Muscle of back (tissue), 11 donors: Measurements from ENCODE around the gene BRAT1. TPM values are rescaled to one million over a fixed set of nuclear protein-coding genes. Genes with fewer than 3 reads are reported as not detected.
"Not testable (repeated sequence)": the region's sequence is repeated elsewhere in the genome, so short reads cannot be mapped to it uniquely, and the experiment has no call there.

ENCODE experiments used
- DNase-seq, 3 donors: peaks; one replicate each; pipeline versions ENCODE4 v3.0.0 to v3.0.0-alpha.2; 2013
- polyA plus RNA-seq, 10 donors: library from polyadenylated mRNA; unstranded; fragments of 120-200 nt; gene quantifications; one replicate each; pipeline ENCODE4 v1.2.1, GENCODE V29; 2013; ENCODE audit not compliant: insufficient read length in 10 of 10

The BRAT1 gene
- polyA plus RNA-seq, 10 donors, result 12.4 to 21.0 (median 18.5) TPM

- peak in 1 of 3 donors; percentile 16 for DNase-seq
Measured at GRCh38 chr7:2539031-2539911, 16.1 kb downstream of the BRAT1 start.

DNA sequence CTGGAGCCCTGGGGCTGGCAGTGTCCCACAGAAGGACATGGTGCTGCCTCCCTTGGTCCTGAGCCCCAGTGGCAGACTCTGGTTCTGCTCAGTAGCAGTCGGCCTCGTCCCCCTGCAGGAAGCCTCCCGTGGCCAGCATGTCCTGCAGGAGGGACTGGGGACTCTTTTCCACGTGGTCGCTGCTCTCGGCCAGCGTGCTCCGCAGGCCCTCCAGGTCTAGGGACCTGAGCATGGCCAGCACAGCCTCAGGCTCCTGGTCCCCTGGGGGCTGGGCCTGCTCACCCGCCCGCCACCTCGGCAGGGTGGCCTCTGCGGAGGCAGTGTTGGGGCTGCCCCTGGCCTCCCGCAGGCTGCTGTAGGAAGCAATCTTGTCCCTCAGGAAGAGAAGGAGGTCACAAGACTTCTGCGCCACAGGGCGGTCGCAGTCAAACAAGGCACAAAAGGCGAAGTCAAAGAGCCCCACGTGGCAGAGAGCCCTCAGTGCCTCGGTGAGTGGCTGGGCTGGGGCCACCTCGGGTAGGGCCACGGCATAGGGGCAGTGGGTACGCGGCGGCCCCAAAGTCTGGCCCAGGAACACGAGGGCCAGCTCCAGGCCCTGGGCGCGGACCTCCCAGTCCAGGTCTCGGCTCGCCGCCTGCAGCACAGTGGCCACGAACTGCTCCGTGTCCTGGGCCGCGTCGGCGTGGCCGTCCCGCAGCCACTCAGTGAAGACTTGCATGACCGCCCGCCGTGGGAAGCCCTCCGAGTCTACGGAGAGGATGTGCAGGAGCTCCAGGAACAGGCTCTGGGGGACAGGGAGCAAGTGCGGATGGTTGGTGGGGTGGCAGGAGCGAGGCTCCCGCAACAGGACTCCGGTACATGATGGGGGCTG lies 17.1 kb downstream of the BRAT1 start:
- peak in 1 of 3 donors; percentile 25 for DNase-seq

GRCh38 chr7:2535872-2536627 lies 19.3 kb downstream of the BRAT1 start:
- not testable (repeated sequence) for DNase-seq

GRCh38 chr7:2534214-2534613 lies 21.1 kb downstream of the BRAT1 start:
- not testable (repeated sequence) for DNase-seq

DNA sequence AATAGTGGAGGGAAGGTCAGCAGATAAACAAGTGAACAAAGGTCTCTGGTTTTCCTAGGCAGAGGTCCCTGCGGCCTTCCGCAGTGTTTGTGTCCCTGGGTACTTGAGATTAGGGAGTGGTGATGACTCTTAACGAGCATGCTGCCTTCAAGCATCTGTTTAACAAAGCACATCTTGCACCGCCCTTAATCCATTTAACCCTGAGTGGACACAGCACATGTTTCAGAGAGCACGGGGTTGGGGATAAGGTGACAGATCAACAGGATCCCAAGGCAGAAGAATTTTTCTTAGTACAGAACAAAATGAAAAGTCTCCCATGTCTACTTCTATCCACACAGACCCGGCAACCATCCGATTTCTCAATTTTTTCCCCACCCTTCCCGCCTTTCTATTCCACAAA lies 21.8 kb downstream of the BRAT1 start:
- not testable (repeated sequence) for DNase-seq

- DNase-seq, result not testable (repeated sequence)
Measured at GRCh38 chr7:2532816-2533215, 22.5 kb downstream of the BRAT1 start.

DNA sequence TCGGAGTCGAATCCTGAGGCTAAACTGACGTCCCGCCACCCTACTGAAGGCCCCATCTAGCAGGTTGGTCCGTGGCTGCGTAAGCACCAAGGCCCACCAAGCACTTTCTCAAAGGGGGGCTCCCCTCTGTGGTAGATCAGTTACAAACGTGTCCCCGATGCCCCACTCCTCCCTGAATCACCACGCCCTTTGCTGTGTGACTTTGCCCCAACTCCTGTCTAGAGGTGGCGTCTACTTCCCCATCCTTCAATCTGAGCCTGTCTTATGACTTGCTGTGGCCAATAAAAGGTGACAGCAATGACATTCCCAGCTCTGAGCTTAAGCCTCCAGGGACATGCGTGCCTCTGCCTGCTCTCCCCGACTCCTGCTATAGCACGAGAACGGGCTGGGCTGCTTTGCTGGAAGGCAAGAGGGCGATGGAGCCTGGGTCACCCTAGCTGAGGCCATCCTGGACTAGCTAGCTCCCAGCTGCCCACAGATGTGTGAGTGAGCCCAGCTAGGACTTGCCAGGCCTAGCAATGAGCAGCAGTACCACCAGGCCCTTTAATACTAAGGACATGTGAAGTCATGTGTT lies 23.0 kb downstream of the BRAT1 start:
- peak in 1 of 3 donors; percentile 18 for DNase-seq

DNA sequence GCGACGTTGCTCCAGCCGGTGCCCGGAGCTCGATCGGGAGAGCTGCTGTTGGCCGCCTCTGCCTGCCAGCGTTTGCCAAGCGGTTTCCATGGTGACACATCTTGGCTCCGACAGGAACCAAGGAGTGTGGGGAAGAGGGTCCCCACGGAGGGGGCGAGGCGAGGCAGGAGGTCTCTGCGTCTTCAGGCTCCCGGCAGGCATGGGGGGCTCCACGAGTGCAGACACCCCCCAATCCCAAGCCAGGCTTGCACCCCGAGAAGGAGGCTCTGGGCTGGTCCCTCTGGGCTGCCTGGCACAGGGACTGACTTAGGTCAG lies 23.6 kb downstream of the BRAT1 start:
- peak in 1 of 3 donors; percentile 26 for DNase-seq

GRCh38 chr7:2530994-2531795 lies 24.1 kb downstream of the BRAT1 start:
- DNase-seq, result peak in 1 of 3 donors; percentile 45

GRCh38 chr7:2530071-2530987 lies 25.0 kb downstream of the BRAT1 start:
- DNase-seq, result peak in 1 of 3 donors; percentile 47

DNA sequence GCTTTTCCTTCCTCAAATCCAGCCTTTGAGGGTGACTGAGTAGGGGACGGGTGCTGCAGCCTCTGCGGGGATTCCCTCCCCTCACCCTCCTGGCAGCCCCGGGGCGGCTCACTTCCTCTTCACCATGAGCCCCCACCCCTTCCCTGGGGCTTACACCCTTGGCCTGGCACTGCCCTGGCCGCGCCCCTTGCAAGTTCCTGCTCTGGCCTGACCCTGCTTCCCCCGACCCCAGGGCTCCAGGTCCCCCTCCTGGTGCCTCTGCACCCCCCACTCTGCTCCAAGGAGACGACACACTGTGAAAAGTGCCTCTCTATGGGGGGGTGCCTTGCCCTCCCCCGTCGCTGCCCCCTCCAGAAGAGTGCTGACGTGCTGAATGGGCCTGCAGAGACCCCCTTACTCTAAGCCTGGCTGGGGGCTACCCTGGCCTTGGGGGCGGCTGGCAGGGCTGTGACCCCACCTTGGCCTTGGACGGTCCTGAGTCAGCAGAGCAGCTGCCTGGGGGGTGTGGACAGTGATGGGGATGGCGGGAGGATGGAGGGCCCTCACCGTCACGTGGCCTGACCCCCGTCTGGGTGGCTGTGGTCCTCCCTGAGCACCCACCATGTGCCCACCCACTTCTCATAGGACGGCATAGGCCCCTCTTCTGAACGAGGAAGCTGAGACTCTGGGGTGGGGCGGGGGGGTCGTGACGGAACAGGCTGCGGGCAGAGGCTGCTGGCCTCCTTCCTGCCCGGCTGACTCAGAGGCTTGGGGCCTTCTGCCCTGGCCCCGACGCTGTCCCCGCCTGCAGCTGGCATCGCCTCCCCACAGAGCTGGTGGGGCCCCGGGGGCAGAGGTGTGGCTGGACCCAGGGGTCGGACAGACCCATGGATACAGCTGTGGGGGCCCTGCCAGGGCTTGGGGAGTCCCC lies 25.9 kb downstream of the BRAT1 start:
- DNase-seq, result peak in 1 of 3 donors; percentile 68

DNA sequence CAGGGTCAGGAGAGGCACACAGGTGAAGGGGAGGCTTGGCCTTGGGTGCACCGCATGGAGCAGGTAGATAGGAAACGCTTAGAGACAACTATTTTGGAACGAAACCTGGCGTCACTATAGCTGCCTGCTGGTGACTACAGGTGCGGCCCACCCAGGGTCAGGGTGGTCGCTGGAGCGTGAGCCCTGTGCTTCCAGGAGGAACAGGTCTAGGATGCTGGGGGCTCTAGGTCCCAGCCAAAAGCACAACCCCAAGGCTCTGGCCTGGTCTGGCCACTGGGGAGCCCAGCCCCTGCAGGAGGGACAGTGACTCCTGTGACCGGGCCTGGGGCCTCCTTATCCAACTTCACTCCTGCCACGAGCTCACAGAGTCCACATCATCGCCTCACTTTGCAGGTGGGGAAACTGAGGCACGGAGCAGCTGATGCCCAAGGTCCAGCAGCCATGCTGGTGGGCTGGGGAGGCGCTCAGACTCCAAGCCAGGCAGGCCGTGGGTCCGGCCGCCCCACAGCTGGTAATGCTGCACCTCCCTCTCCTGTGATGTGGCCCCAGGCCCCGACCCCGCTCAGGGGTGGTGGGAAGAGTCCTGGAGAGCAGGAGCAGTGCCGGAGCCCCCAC lies 26.7 kb downstream of the BRAT1 start:
- DNase-seq, result peak in 1 of 3 donors; percentile 9

DNA sequence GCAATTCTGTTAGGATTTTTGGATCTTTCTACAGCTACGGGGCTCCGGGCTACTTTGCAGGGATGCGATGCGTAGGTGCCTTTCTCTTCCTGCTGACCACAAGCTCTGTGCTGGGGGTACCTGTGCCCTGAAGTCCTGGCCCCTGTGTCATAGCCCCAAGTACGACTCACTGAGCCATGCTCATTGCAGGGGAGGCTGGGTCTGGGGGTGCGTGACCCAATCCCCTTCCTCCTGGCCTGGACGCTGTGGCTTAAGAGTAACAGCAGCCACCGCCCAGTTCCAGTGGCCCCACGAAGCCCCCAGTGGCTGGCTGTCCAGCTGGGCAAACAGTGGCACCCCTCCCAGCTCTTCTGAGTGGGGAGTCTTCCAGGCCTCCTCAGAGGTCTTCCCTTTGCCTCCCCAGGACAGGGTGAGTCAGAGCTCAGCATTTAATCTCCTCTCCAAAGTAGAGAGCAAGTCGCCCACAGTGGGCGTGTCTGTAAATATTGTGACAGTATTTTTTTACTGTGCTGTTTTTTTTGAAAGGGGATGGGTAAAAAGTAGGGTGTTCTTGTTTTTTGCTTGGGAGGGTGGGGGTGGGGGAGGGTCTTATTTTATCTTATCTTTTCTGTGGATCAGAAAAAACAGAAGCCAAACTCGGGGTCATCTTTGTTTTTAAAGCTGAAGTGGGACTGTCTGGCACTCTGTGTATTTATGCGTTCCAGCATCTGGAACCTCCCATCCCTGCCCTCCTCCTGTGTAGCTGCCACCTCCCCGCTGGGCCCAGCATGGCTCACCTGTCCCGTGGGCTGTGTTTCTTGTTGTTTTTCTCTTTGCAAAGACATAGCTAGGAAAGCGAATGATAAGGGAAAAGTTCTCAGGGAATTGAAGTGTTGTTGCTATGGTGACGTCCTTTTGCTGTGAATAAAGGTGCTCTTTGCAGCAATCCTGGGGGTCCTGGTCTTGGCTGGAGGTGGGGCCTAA lies 27.5 kb downstream of the BRAT1 start:
- peak in 1 of 3 donors; percentile 9 for DNase-seq

DNA sequence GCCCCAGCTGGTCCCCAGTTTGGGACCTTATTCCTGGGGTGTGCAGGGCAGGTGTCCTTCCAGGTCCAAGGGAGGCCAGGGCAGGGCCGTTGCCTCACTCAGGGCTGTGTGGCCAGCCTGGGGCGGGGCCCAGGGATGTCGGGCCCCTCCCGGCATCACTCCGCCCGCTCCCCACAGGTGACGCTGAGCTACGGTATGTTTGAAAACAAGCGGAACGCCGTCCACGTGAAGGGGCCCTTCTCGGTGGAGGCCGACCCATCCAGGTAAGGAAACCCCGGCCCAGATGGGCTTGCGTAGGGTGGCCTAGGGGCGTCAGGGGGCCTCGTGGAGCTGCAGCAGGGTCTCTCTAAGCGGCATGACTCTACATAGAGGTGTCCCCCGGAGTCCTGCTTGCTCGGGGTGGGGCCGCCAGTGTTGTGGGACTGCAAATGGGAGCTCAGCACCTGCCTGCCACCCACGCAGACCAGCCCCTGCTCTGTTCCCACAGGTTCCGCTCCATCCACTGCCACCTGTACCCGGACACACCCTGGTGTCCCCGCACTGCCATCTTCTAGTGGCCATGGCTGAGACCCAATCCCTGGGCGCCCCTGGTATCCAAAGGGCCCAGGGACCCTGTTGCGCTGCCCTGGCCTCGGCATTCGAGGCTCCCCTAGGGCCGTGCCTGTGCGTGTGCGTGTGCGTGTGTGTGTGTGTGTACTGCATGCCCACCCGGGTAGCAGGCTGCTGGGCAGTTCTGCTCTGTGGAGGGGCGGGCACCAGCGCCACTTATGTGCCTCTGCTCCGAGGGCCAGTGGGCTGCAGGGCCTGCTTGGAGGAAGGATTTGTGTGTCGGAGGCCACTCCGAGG lies 28.4 kb downstream of the BRAT1 start:
- DNase-seq, result peak in 1 of 3 donors; percentile 6
